ENCODE data around the gene PDE10A. TPM values are rescaled to one million over a fixed set of nuclear protein-coding genes. Genes with fewer than 3 reads are reported as not detected.

PDE10A gene
- total RNA-seq, 1 experiment from 2014 or later: 2.1 TPM

DNA sequence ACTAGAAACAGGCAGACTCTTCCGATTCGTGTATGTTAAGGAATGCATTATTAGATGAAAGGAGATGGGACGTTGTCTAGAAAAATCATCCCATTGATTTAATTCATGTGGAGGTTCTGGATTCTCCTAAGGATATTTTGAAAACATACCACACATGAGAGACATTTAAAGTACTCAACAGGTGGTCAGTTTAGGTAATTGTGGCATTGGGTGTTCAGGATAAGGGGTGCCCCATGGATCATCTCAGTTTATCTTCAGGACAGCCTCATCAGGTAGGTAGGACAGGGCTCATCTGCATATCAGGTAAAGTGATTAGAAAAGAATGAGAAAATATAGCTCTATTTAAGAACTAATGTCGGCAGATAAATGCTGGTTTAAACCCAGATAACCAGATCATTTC lies 15.9 kb upstream of the PDE10A start:
- TF ChIP-seq, protein P1, sequence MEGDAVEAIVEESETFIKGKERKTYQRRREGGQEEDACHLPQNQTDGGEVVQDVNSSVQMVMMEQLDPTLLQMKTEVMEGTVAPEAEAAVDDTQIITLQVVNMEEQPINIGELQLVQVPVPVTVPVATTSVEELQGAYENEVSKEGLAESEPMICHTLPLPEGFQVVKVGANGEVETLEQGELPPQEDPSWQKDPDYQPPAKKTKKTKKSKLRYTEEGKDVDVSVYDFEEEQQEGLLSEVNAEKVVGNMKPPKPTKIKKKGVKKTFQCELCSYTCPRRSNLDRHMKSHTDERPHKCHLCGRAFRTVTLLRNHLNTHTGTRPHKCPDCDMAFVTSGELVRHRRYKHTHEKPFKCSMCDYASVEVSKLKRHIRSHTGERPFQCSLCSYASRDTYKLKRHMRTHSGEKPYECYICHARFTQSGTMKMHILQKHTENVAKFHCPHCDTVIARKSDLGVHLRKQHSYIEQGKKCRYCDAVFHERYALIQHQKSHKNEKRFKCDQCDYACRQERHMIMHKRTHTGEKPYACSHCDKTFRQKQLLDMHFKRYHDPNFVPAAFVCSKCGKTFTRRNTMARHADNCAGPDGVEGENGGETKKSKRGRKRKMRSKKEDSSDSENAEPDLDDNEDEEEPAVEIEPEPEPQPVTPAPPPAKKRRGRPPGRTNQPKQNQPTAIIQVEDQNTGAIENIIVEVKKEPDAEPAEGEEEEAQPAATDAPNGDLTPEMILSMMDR (conservative IDR thresholded peaks at IDR 0.05; ENCODE audit: low read depth, low read length): no peak
- TF ChIP-seq EZH2 (IDR thresholded peaks at IDR 0.05; ENCODE audit: low read length, unreplicated experiment) (no peak), EZH2phosphoT487 (IDR thresholded peaks at IDR 0.05; ENCODE audit: borderline replicate concordance, low read length) (no peak)
- Histone ChIP-seq H3K4me1 (ENCODE audit: insufficient read depth, low read length) (no peaks in the 10 kb centered on the region), H3K9me3 (ENCODE audit: low read length) (no peaks in the 10 kb centered on the region), H3K9ac (ENCODE audit: low read length) (no peak overlapping the region), H3K4me2 (ENCODE audit: low read length) (no peak overlapping the region), H3F3A (ENCODE audit: low read length, unreplicated experiment) (no peaks in the 10 kb centered on the region), H3K27ac (ENCODE audit: low read length) (no peak overlapping the region), H3K27me3 (ENCODE audit: low read length) (no peaks in the 10 kb centered on the region), H2AFZ (ENCODE audit: low read length) (no peak overlapping the region), H3K79me2 (ENCODE audit: low read length) (no peaks in the 10 kb centered on the region), H3K4me3 (ENCODE audit: low read length) (no peak overlapping the region), H3K9me2 (replicated peaks; ENCODE audit: low read length) (no peaks in the 10 kb centered on the region), H4K20me1 (ENCODE audit: low read length) (no peaks in the 10 kb centered on the region), H3K36me3 (ENCODE audit: low read depth, low read length) (no peaks in the 10 kb centered on the region)
- ChIA-PET POLR2A (ENCODE audit: unreplicated experiment) (no interaction called here), CTCF (no interaction called here)
- intact Hi-C loops (cut with micrococcal nuclease): no loop called here
- ATAC-seq (no peak), DNase-seq (no peak)
- BruUV-seq (replicated peaks): no TSS peak

DNA sequence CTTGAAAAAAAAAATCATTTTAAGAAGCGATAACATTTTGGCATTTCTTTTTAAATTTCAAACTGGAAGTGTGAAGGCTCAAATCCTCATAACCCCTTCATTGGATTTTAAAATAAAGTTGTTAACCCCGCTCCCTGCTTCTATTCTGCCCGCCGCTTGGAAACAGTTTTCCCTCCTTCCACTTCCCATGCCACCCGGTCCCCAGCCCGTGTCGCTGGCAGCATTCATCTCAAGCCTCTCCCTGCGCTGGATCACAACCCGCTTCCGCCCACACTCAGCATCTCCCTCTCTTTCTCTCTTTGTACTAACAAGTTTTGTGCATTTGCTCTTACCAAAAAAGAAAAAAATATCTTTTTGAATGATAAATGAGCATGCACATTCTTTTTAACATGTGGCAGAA lies 15.4 kb upstream of the PDE10A start:
- DNase-seq: no peak

DNA sequence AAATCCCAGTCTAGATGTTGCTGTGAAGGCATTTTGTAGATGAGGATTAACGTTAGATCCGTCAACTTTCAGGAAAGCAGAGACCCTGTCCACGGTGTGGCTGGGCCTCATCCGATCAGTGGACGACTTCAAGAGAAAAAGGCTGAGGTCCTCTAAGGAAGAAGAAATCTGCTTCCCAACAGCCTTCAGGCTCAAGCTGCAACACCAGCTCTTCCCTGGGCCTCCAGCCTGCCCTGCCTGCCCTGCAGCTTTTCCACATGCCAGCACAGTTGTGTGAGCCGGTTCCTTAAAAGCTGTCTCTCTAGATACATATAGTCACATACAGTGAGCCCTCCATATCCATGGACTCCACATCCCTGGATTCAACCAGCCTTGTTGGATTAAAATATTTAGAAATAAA lies 14.1 kb upstream of the PDE10A start:
- no peaks in the 10 kb centered on the region for H3K27me3 ChIP-seq (ENCODE audit: low read length)
- no peak for DNase-seq
- no peaks in the 10 kb centered on the region for H3K9me2 ChIP-seq (replicated peaks; ENCODE audit: low read length)
- no peaks in the 10 kb centered on the region for H3K4me1 ChIP-seq (ENCODE audit: insufficient read depth, low read length)
- H3K9me3 ChIP-seq (ENCODE audit: low read length): no peaks in the 10 kb centered on the region
- H3K4me2 ChIP-seq (ENCODE audit: low read length): no peak overlapping the region
- H3K9ac ChIP-seq (ENCODE audit: low read length): no peak overlapping the region
- BruUV-seq (replicated peaks): no TSS peak
- H4K20me1 ChIP-seq (ENCODE audit: low read length): no peaks in the 10 kb centered on the region
- no peaks in the 10 kb centered on the region for H3K79me2 ChIP-seq (ENCODE audit: low read length)
- H3K27ac ChIP-seq (ENCODE audit: low read length): no peak overlapping the region
- ATAC-seq: no peak
- H3K36me3 ChIP-seq (ENCODE audit: low read depth, low read length): no peaks in the 10 kb centered on the region
- no peak overlapping the region for H2AFZ ChIP-seq (ENCODE audit: low read length)
- H3F3A ChIP-seq (ENCODE audit: low read length, unreplicated experiment): no peaks in the 10 kb centered on the region
- intact Hi-C loops (cut with micrococcal nuclease): no loop called here
- H3K4me3 ChIP-seq (ENCODE audit: low read length): no peak overlapping the region
- POLR2A ChIA-PET (ENCODE audit: unreplicated experiment): no interaction called here
- TF ChIP-seq EZH2phosphoT487 (IDR thresholded peaks at IDR 0.05; ENCODE audit: borderline replicate concordance, low read length) (no peak), EZH2 (IDR thresholded peaks at IDR 0.05; ENCODE audit: low read length, unreplicated experiment) (no peak)
- TF ChIP-seq, protein P1 (conservative IDR thresholded peaks at IDR 0.05; ENCODE audit: low read depth, low read length): no peak
- CTCF ChIA-PET: no interaction called here

More for the DNA sequence above, 15.4 kb upstream of the PDE10A start:
- no peaks in the 10 kb centered on the region for H3K9me2 ChIP-seq (replicated peaks; ENCODE audit: low read length)
- CTCF ChIA-PET: no interaction called here
- no peaks in the 10 kb centered on the region for H3K27me3 ChIP-seq (ENCODE audit: low read length)
- no peaks in the 10 kb centered on the region for H3K36me3 ChIP-seq (ENCODE audit: low read depth, low read length)
- no peaks in the 10 kb centered on the region for H3K79me2 ChIP-seq (ENCODE audit: low read length)
- H3K4me1 ChIP-seq (ENCODE audit: insufficient read depth, low read length): no peaks in the 10 kb centered on the region
- intact Hi-C loops (cut with micrococcal nuclease): no loop called here
- POLR2A ChIA-PET (ENCODE audit: unreplicated experiment): no interaction called here
- H3K4me3 ChIP-seq (ENCODE audit: low read length): no peak overlapping the region
- H3F3A ChIP-seq (ENCODE audit: low read length, unreplicated experiment): no peaks in the 10 kb centered on the region
- no peak for ATAC-seq
- no peak overlapping the region for H3K4me2 ChIP-seq (ENCODE audit: low read length)
- no peak overlapping the region for H2AFZ ChIP-seq (ENCODE audit: low read length)
- no peak overlapping the region for H3K27ac ChIP-seq (ENCODE audit: low read length)
- H3K9ac ChIP-seq (ENCODE audit: low read length): no peak overlapping the region
- TF ChIP-seq EZH2 (IDR thresholded peaks at IDR 0.05; ENCODE audit: low read length, unreplicated experiment): no peak
- TF ChIP-seq, protein P1 (conservative IDR thresholded peaks at IDR 0.05; ENCODE audit: low read depth, low read length): no peak
- TF ChIP-seq EZH2phosphoT487 (IDR thresholded peaks at IDR 0.05; ENCODE audit: borderline replicate concordance, low read length): no peak
- H3K9me3 ChIP-seq (ENCODE audit: low read length): no peaks in the 10 kb centered on the region
- no peaks in the 10 kb centered on the region for H4K20me1 ChIP-seq (ENCODE audit: low read length)
- BruUV-seq (replicated peaks): no TSS peak

Data from PC-3 (cell line).